Neural crest cell (in vitro differentiated cells): ENCODE measurements around the gene KLRF1. TPM values are rescaled to one million over a fixed set of nuclear protein-coding genes. Genes with fewer than 3 reads are reported as not detected.

Experiments
- DNase-seq: peaks from one replicate; pipeline ENCODE4 v3.0.0; 2021; ENCODE audit warnings: low read depth, mixed read lengths, low spot score
- H3K27ac Mint-ChIP-seq: one replicate; pipeline ENCODE4 v1.8.0; 2021; ENCODE audit warnings: mild to moderate bottlenecking, mixed read lengths; ENCODE audit not compliant: unreplicated experiment
- H3K27me3 Mint-ChIP-seq: 2 replicates; pipeline ENCODE4 v1.8.0; 2021; ENCODE audit warnings: low read depth, mild to moderate bottlenecking, mixed read lengths
- H3K36me3 Mint-ChIP-seq: 2 replicates; pipeline ENCODE4 v1.8.0; 2021; ENCODE audit warnings: low read depth, mild to moderate bottlenecking, mixed read lengths
- H3K4me1 Mint-ChIP-seq: 2 replicates; pipeline ENCODE4 v1.8.0; 2021; ENCODE audit warnings: mixed read lengths
- H3K4me3 Mint-ChIP-seq: one replicate; pipeline ENCODE4 v1.8.0; 2021; ENCODE audit warnings: mild to moderate bottlenecking, mixed read lengths
- H3K9me3 Mint-ChIP-seq: 2 replicates; pipeline ENCODE4 v1.8.0; 2021; ENCODE audit warnings: mixed read lengths
- total RNA-seq: library from RNA; stranded (reverse); gene quantifications from 2 replicates; pipeline ENCODE4 v1.2.1, GENCODE V29; 2021
- TF ChIP-seq, protein P1 (sequence below): fragments of 200-600 bp; sonication (generic); conservative IDR thresholded peaks from 2 replicates; pipeline ENCODE4 v1.5.0; 2021; ENCODE audit warnings: antibody characterized with exemption, mild to moderate bottlenecking

KLRF1 gene
- total RNA-seq, 1 donor from 2014 or later = not detected

DNA sequence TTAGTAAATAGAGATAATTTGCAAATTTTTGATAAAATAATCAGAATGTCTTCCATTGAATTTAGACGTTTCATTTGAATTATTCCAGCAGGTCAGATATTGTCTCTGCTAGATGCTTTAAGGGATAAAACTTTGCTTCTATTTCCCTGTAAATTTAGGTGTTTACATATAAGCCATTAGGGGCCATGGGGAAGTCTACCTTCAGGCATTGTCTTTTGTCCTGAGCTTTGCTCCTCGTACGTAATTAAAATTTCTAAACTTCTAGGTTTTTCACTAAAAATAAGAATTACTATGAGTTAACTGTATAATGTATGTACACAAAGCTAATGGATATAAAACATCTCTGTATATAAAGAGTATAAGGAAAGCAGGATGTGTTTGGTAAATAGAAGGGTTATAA lies 42.5 kb upstream of the KLRF1 start:
- TF ChIP-seq, protein P1, sequence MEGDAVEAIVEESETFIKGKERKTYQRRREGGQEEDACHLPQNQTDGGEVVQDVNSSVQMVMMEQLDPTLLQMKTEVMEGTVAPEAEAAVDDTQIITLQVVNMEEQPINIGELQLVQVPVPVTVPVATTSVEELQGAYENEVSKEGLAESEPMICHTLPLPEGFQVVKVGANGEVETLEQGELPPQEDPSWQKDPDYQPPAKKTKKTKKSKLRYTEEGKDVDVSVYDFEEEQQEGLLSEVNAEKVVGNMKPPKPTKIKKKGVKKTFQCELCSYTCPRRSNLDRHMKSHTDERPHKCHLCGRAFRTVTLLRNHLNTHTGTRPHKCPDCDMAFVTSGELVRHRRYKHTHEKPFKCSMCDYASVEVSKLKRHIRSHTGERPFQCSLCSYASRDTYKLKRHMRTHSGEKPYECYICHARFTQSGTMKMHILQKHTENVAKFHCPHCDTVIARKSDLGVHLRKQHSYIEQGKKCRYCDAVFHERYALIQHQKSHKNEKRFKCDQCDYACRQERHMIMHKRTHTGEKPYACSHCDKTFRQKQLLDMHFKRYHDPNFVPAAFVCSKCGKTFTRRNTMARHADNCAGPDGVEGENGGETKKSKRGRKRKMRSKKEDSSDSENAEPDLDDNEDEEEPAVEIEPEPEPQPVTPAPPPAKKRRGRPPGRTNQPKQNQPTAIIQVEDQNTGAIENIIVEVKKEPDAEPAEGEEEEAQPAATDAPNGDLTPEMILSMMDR = no peak
- no peak overlapping the region for H3K27ac Mint-ChIP-seq
- no peaks in the 10 kb centered on the region for H3K36me3 Mint-ChIP-seq
- no peaks in the 10 kb centered on the region for H3K4me1 Mint-ChIP-seq
- DNase-seq = no peak
- H3K4me3 Mint-ChIP-seq = no peak overlapping the region
- H3K27me3 Mint-ChIP-seq = no peaks in the 10 kb centered on the region
- H3K9me3 Mint-ChIP-seq = peaks cover 5% of the 10 kb centered on the region

DNA sequence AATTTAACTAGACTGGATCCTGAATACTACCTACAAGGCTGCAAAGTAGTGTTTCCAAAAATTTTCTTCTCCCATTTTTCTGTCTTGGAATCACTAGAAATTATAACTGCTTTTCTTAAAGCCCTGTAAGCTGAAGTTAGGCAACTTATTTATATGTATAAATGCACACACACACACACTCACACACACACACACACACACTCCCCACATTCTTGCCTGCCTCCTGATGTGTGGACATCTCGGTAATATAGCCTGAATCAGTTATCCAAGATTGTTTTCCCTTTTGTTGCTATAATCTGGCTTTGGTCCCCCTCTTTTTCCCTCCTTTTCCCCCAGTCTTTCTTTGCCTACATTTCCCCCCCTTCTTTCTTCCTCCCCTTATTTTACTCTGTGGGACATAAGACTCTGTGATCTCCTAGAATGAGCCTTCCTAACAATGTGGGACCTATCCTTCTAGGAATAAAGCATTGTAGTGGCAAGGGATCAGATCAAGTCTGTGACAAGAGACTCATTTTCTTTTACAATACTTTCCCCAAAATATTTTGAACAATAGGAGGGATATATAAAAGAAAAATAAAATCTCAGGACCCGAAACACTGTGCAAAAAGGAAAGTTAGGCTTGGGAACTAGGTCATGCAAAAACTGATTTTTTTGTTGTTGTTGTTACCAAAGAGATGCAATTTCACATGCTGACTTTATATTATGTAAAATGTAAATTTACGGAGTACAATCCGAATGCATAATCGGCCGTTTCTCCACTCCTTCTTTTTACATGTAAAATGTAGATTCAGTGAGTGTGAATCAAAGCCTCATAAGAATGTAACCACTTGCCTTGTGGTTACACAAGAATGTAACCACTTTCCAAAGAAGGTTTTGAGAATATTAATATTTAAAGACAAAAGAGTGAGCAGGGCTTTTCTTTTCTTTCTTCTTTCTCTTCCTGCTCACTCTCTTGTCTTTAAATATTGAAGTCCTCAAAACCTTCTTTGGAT lies 40.3 kb upstream of the KLRF1 start:
- H3K4me3 Mint-ChIP-seq = no peak overlapping the region
- H3K27ac Mint-ChIP-seq = no peak overlapping the region
- H3K9me3 Mint-ChIP-seq = peaks cover 9% of the 10 kb centered on the region
- H3K4me1 Mint-ChIP-seq = no peaks in the 10 kb centered on the region
- TF ChIP-seq, protein P1 = no peak
- no peak for DNase-seq
- no peaks in the 10 kb centered on the region for H3K36me3 Mint-ChIP-seq
- no peaks in the 10 kb centered on the region for H3K27me3 Mint-ChIP-seq

DNA sequence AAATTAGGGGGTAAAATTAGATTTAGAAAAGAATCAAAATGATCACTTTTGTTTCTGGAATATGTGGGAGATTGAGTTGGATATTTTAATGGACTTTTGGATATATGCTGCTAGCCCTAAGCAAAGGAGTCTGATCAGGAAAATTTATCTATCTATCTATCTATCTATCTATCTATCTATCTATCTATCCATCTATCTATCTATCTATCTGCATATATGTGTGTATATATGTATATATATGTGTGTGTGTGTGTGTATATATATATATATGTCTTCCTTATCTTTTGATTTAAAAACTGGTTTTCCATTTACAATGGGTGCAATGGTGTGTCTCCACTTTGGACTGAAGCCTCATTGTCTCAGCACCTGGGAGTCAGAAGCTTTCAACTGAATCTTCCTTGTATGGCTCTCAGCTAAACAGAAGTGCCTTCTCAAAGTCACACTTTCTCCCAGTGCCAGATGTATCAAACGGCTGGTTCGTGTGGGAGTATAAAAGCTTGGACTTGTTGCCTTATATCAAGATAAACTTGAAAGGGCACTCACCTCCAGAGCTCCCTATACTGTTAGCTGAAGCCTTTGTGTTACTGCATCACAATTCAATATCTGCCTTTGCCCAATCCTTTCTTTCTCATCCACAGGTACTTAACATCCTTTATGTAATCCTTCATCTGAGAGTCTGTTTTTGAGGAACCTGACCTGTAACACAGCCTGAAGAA lies 34.9 kb upstream of the KLRF1 start:
- Mint-ChIP-seq H3K27ac (no peak overlapping the region), H3K9me3 (peaks cover 9% of the 10 kb centered on the region), H3K4me3 (no peak overlapping the region), H3K36me3 (no peaks in the 10 kb centered on the region), H3K27me3 (no peaks in the 10 kb centered on the region), H3K4me1 (no peaks in the 10 kb centered on the region)
- DNase-seq = no peak
- TF ChIP-seq, protein P1 = no peak

DNA sequence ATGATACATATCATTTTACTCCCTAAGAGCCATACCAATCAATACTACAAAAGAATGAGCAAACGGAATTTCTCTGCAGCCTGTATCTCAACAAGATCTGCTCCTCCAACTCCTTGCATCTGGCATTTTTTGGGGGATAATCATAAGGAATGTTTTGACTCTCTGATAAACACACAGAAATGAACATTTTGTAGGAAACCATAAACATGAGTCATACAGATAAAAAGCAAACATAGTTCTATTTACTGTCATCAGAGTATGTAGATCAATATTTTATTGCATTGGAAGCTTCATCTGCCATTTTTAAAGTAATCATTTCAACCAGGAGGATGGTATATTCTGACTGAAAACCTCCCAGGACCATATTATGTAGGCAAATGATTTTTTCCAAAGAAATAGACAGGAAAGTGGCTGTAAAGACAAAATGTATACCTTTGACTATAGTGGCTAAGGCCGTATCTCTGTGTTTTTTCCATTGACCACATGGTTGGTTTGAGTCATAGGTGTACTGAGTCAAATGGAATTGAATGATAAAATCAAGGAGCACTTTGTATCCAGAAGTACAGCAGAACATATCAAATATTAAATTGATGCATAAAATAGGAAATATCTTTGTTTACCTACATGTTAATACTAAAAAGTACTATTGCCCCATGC lies 34.2 kb upstream of the KLRF1 start:
- no peaks in the 10 kb centered on the region for H3K27me3 Mint-ChIP-seq
- peaks cover 9% of the 10 kb centered on the region for H3K9me3 Mint-ChIP-seq
- H3K4me3 Mint-ChIP-seq = no peak overlapping the region
- H3K36me3 Mint-ChIP-seq = no peaks in the 10 kb centered on the region
- no peaks in the 10 kb centered on the region for H3K4me1 Mint-ChIP-seq
- TF ChIP-seq, protein P1 = no peak
- no peak overlapping the region for H3K27ac Mint-ChIP-seq
- no peak for DNase-seq

DNA sequence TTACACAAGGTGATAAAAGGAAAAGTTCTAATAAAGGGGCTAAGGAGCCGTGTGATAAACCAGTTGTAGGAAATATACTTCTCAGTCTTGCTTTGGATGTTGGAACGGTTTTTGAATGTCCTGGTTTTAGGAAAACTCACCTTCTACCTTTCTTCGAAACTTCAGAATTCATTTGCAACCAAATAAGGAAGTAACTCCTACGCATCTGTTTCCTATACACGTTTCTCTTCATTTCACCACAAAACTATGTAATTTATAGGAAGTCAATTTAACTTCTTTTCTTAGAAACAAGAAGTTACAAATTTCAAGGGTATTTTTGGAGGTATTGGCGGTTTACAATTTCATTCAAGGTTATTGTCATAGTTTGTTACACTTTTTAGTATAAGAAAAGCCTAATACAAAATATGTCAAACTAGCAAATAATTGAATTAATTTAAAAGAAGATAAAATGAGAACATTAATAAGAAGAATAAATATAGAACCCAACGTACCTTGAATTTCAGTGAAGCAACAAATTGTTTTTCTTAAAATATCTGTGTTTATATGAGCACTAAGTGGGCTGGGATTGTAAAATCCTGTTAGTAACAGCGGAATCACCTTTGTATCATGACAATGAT lies 33.4 kb upstream of the KLRF1 start:
- Mint-ChIP-seq H3K4me3 (no peak overlapping the region), H3K36me3 (no peaks in the 10 kb centered on the region), H3K27me3 (no peaks in the 10 kb centered on the region), H3K4me1 (no peaks in the 10 kb centered on the region), H3K9me3 (peaks cover 9% of the 10 kb centered on the region), H3K27ac (no peak overlapping the region)
- DNase-seq = no peak
- TF ChIP-seq, protein P1 = no peak
